HG02852 (cell line): ENCODE measurements around the gene SRPK2.
A peak's percentile ranks its signal among the peaks of the same experiment; 100 is the strongest.
"Not testable (repeated sequence)": the region's sequence is repeated elsewhere in the genome, so short reads cannot be mapped to it uniquely, and the experiment has no call there.

Source experiments
- ATAC-seq: cut with Tn5 transposase; IDR thresholded peaks from one replicate; pipeline ENCODE4 v1.9.1; 2021; ENCODE audit warnings: mild to moderate bottlenecking, moderate library complexity; ENCODE audit not compliant: unreplicated experiment

SRPK2 gene

DNA sequence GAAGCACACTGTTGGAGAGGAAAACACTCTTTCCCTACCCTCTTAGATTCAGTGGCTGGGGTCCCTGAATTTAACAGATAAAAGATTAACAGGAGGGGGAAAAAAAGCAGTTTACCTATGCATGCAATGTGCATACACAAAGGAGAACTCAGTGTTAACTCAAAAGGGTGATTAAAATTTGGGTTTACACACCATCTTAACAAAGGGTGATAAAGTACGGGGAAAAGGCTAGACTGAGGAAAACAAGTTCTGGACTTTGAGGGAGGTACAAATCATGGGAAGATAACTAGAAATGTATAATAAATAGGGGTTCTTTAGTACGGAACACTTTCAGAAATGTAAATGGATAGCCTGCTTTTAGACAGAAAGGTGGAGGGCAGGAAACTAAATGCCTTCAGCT, 83.1 kb downstream of the SRPK2 start:
- no peak for ATAC-seq

DNA sequence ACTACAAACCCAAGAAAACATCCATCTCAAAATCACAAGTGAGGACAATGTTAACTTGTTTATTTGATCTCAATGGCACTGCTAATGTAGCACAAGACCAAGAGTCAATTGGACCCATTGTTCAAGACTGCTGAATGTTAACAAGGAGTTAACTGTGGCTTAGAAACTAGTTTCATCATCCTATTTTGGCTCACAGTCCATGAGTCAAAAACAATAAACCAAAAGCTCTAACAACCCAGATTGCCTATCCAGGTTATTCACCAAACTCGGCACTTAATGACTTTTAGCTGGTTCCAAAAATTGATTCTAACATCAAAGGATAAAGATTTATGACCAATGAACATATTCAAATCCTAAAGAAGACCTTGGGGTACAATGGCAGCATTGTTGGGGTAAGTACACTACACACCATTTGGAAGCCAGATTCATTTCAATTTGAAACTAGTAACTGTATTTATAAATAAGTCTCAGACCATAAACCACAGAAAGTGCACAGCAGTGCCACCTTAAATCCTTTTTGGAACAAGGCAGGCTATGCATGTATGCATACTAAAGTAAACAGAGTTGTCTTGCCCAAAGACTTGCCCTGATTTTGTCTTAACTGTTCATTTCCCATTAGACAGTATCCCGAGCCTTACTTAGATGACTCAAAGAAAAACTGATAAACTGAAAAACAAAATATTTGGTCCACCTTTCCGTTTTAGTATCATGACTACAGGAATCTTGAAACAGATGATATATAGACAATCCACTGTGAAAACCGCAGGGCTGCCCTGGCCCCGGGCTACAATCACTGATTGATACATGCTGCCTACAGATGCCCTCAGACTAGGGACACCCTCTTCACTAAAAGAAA, 84.5 kb downstream of the SRPK2 start:
- ATAC-seq = peak; percentile 70

DNA sequence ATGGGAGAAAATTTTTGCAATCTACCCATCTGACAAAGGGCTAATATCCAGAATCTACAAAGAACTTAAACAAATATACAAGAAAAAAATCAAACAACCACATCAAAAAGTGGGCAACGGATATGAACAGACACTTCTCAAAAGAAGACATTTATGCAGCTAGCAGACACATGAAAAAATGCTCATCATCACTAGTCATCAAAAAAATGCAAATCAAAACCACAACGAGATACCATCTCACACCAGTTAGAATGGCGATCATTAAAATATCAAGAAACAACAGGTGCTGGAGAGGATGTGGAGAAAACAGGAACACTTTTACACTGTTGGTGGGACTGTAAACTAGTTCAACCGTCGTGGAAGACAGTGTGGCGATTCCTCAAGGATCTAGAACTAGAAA, 88.1 kb downstream of the SRPK2 start:
- not testable (repeated sequence) for ATAC-seq

DNA sequence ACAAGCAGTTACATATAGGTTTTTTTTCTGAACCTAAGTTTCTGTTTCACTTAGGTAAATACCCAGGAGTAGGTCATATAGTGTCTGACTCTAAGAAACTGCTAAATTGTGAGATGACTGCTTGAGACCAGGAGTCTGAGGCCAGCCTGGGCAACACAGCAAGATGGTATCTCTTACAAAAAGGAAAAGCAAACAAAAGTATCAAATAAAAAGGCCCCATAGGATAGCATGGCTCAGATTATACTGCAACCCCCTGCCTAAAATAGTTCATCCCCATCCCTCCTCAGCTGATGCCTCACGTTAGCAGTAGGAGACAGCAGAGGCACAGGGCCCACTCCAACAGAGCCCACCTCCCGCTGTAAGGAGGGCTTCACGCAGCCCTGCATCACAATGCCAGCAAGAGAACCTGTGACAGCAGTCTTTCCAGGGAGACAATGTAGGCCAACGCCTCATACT, 90.3 kb downstream of the SRPK2 start:
- ATAC-seq = peak; percentile 96

DNA sequence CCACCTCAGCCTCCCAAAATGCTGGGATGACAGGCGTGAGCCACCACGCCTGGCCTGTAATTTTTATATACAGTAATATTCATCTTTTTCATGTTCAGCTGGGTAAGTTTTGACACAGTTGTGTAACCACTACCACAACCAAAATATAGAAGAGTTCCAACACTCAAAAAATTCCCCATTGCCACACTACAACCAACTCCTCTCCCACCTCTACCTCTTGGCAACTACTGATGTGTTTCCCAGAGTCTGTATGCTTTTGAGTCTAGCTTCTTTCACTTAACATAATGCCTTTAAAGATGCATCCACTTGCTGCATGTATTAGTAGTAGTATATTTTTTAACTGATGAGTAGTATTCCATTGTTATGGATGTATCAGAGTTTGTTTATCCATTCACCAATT, 90.7 kb downstream of the SRPK2 start:
- ATAC-seq = peak; percentile 65

DNA sequence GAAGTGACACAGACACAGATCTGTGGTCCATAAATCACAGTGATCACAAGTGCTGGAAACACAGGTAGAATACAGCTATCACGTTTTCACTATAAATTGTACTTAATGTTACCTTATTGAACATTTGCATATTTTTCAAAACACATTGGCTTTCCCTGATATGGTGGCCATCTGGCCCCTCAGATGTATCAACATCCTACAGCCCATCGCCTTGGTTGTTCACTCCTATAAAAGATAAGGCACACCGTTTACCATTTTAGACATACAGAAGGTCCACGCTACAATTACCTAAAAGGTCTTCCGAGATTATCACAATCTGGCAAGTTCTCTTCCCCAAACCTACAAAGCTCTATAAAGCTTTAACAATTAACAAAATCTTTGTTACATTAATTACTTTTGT, 91.4 kb downstream of the SRPK2 start:
- ATAC-seq = no peak

DNA sequence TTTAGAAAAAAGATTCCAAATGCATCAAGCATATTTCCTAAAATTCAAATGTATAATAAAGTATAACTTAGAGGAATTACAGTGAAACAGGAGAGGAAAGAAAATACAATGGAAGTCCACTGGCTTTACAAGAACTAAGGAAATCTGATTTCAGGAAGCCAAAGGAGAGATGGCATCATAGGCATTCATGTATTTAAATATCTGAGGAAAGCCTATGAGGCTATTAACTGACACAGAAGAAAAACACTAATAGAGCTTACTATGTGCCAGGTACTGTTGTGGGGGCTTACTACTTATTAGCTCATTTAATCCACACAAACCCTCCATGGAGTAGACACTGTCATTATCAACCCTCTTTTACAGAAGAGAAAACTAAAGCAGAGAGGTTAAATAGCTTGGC, 92.2 kb downstream of the SRPK2 start:
- ATAC-seq = no peak

DNA sequence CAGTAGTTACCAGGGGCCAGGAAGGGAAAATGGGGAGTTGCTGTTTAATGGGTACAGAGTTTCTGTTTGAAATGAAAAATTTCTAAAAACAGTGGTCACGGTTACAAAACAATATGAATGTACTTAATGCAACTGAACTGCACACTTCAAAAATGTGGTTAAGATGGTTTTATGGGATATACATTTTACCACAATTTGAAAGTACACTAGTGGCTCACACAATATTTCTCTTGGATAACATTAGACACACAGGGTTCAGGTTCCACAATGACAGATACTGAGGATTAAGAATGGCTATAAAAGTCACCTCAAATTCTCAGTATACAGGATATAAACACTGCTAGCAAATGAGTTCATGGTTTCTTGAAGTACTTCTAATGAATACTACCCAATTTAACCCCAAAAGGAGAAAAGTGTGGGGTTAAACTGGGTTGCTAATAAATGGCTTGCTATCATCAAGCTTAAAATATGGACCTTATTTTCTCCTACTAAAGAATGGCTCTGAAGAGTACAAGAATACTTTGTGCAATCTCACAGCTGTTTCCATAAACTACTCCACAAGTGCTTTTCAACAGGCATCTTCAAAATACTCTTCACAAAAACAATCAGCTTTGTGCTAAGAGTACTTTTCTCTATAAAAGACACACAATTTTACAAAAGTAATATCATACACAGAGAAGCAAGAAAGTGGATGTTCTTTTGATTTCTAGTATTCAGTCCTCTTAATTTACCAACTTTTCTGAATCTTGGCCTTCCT, 92.9 kb downstream of the SRPK2 start:
- ATAC-seq = no peak

DNA sequence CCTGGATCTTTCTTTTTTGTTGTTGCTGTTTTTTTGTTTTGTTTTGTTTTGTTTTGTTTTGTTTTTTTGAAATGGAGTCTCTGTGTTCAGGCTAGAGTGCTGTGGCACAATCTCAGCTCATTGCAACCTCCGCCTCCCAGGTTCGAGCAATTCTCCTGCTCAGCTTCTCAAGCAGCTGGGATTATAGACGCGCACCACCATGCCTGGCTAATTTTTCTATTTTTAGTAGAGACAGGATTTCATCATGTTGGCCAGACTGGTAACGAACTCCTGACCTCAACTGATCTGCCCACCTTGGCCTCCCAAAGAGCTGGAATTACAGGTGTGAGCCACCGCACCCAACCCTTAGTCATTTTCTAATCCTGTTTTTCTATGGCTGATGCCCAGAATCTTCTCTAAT, 94.2 kb downstream of the SRPK2 start:
- not testable (repeated sequence) for ATAC-seq

DNA sequence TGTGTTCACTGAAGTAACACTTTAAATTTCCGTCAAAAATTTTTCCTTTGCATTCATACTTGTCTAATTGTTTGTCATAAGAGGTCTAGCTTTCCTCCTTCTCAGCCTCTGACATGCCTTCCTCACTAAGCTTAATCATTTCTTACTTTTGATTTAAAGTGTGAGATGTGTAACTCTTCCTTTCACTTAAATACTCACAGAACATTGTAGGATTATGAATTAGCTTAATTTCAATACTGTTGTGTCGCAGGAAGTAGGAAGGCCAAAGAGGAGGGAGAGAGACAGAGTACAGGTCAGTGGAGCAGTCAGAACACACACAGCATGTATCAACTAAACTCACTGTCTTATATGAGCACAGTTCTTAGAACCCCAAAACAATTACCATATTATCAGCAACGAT, 99.0 kb downstream of the SRPK2 start:
- no peak for ATAC-seq

DNA sequence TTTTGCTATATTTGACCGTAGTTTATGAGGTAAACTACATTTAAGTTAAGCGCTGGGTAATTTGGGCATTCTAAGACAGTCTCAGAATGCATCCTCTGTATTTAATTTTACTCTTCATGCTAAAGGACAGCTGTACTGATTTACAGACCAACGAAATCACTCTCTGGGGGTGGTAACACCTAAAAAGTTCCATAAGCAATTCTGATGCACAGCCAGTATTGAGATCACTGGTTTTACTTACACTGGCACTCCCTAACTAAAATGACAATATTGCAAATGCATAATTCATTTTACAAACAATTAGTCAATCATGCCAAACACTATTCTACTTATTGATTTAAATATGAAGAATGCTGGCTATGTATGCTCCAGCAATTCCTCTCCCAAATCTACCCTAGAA, 102.3 kb downstream of the SRPK2 start:
- ATAC-seq = no peak

DNA sequence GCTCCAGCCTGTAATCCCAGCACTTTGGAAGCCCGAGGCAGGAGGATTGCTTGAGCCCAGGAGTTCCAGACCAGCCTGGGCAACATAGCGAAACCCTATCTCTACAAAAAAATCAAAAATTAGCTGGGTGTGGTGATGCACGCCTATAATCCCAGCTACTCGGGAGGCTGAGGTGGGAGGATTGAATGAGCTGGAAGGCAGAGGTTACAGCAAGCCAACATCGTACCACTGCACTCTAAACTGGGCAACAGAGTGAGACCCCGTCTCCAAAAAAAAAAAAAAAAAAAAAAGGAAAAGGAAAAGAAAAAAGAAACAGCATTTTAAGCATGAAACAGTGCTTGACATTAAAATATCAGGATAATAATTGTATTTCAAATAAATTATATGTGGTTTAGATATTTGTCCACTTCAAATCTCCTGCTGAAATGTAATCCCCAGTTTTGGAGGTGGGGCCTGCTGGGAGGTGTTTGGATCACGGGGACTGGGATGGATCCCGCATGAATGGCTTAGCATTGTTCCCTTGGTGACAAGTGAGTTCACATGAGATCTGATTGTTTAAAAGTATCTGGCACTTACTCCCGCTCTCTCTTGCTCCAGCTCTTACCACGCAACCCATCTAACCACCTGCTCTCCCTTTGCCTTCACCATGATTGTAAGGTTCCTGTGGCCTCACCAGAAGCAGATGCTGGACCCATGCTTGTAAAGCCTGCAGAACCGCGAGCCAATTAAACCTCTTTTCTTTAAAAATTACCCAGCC, 103.4 kb downstream of the SRPK2 start:
- ATAC-seq = no peak

DNA sequence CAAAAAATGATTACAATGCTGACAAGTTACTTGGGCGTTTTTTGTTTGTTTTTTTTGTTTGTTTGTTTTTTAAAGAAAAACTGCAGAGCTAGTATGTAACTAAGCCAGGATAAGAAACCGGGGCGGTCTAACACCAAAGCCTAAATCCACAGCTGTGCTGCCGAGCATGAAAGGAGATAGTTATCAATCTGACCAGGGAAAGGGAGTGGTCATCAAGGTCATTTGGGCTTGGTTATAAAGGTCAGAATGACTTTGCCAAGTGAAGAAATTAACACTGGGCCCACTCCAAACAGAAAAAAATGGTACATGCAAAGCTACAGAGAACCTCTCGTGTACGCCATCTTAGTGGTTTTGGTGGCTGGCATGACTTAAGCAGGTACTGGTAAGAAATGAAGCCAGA, 104.7 kb downstream of the SRPK2 start:
- no peak for ATAC-seq

DNA sequence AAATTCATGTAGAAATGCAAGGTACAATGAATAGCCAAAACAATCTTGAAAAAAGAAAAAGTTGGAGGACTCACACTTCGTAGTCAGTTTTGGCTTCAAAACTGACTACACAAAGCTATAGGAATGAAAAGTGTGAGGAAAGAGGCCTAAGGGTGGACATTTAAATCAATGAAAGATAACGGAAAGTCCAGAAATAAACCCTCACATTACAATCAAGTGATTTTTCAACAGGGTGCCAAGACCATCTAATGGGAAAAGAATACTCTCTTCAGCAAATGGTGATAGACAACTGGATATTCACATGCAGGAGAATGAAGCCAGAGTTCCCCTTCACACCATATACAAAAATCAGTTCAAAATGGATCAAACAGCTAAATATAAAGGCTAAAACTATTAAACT, 106.8 kb downstream of the SRPK2 start:
- no peak for ATAC-seq

DNA sequence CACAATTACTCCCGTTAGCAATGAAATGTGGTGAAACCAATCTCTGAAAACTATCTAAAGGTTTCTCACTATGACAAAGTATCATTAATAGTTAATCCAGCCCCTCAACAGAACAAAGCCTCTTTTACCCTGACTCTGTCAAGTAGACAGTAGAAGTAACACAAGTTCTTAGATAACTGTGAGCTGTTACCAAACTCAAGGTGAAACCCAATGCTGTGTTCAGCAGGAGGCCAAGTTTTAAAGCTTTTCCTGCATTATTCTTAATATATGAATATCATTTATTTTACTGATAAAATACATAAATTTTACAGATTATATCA, 109.1 kb downstream of the SRPK2 start:
- no peak for ATAC-seq

DNA sequence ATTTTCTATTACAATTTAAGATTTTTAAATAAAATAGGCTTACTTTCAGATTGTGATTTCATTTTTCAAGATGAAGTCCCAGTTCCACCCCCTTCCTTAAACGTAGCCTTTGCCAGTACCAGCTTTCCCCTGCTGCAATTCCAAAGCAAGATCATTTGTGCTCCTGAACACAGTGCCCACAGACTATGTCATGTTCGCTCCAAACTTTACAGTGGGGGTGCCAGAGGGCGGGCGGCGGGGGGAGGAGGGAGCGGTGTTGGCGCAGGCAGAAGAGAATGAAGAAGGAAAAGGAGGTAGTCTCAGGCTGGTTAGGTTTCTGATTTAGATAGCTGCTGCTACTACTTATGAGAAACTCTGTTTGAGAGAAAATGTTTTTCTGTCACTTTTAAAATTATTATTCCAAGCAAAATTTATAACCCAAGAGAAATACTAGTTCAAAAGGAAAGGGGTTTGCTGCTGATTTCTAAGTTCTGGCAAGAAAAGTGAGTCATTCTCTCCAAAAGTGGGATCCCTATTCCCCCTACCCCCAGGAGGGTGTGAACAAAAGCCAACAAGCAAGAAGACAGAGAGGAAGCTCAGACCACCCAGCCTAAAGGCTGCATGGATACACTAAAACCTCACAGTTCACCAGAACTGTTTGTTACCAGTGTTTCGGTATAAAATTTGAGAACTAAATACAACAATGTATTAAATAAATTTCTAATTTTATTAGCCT, 109.6 kb downstream of the SRPK2 start:
- ATAC-seq = no peak

DNA sequence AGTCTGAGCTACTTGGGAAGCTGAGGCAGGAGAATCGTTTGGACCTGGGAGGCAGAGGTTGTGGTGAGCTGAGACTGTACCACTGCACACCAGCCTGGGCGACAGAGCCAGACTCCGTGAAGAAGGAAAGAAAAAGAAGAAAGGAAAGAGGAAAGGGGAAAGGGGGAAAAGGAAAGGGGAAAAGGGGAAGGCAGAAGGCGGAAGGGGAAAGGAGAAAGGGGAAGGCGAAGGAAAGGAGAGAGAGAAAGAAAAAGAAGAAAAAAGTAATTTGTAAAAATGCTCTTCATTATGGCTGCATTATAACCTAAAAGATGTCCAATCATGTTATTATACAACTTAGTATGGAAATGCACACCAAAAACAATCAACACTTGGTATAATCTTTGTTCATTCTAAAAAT, 110.2 kb downstream of the SRPK2 start:
- ATAC-seq = no peak

DNA sequence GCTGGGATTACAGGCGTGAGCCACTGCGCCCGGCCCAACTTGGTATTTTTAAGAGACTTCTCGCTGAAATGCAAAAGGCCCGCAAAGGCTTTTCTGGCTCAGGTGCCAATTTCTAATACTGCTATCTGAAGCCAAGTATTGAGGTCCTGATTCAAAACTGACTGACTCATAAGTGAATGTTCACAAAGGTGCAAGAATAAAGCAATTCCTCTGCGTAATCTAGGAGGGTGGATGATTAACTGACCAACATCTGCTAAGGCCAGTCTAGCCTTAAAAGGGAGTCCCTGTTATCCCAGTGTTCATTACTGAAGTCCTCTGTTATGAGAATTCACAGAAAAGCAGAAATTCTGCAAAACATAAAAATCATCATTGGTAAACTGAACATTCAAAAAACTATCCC, 111.4 kb downstream of the SRPK2 start:
- ATAC-seq = no peak

DNA sequence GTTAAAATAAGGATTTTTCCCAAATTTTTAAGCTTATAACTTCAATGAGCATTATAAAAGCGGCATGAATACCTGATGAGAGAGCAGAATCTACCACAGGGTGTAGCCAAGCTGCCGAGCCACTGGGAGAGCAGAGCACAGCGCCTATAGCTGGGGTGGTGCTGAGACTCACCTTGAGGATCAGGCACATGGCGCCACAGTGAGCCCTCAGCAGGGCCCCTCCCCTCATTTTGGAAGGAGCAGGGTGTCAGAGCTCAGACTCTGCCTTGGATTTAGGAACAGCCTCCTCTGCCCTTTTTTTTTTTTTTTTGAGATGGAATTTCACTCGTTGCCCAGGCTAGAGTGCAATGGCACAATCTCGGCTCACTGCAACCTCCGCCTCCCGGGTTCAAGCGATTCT, 118.6 kb downstream of the SRPK2 start:
- ATAC-seq = no peak

DNA sequence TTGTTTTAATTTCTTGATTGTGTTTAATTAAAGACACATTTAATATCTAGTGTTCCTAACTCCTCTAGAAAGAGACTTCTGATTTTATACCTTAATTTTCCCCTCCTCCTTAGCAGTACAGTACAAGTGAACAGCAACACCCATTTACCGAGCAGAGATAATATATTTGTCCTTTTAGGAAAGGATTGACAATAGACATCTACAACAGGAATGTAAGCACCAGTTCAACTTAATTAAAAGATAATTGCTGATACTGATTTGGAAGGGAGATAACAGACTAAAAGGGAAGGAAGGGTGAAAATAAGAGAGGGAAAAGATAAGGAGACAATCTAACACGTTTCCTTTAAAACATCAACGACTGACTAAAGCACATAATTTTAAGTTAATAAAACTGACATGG, 119.3 kb downstream of the SRPK2 start:
- peak; percentile 22 for ATAC-seq
